Measurements from ENCODE around the gene NKIRAS1.

- no peak for TF ChIP-seq CTCF (conservative IDR thresholded peaks at IDR 0.05; ENCODE audit: low read length)
- no peak for TF ChIP-seq EZH2phosphoT487 (IDR thresholded peaks at IDR 0.05; ENCODE audit: borderline replicate concordance, low read depth, low read length)
Observed at GRCh38 chr3:23966328-23966727, 49.5 kb upstream of the NKIRAS1 start.

Measured in OCI-LY7 (cell line).